Chondrocyte (in vitro differentiated cells): ENCODE measurements around the gene UROC1. TPM values are rescaled to one million over a fixed set of nuclear protein-coding genes. Genes with fewer than 3 reads are reported as not detected.

Source experiments
- DNase-seq: peaks from one replicate; pipeline ENCODE4 v3.0.0; 2021; ENCODE audit warnings: mixed read lengths, low spot score
- H3K27ac Mint-ChIP-seq: one replicate; pipeline ENCODE4 v1.8.0; 2021; ENCODE audit warnings: mild to moderate bottlenecking, moderate library complexity, mixed read lengths; ENCODE audit not compliant: unreplicated experiment
- H3K27me3 Mint-ChIP-seq: 2 replicates; pipeline ENCODE4 v1.8.0; 2021; ENCODE audit warnings: low read depth, mixed read lengths
- H3K36me3 Mint-ChIP-seq: 2 replicates; pipeline ENCODE4 v1.8.0; 2021; ENCODE audit warnings: low read depth, mixed read lengths
- H3K4me1 Mint-ChIP-seq: 2 replicates; pipeline ENCODE4 v1.8.0; 2021; ENCODE audit warnings: low read depth, mild to moderate bottlenecking, mixed read lengths
- H3K4me3 Mint-ChIP-seq: one replicate; pipeline ENCODE4 v1.8.0; 2021; ENCODE audit warnings: mild to moderate bottlenecking, moderate library complexity, mixed read lengths; ENCODE audit not compliant: unreplicated experiment
- H3K9me3 Mint-ChIP-seq: 2 replicates; pipeline ENCODE4 v1.8.0; 2021; ENCODE audit warnings: low read depth, mixed read lengths
- total RNA-seq: library from RNA; stranded (reverse); gene quantifications from 3 replicates; pipeline ENCODE4 v1.2.1, GENCODE V29; 2021
- TF ChIP-seq, protein P1 (sequence below): fragments of 200-600 bp; sonication (generic); IDR thresholded peaks from 2 replicates; pipeline ENCODE4 v1.5.0; 2021; ENCODE audit warnings: antibody characterized with exemption, mild to moderate bottlenecking, moderate library complexity

The UROC1 gene
- total RNA-seq, 1 donor from 2014 or later, result not detected

DNA sequence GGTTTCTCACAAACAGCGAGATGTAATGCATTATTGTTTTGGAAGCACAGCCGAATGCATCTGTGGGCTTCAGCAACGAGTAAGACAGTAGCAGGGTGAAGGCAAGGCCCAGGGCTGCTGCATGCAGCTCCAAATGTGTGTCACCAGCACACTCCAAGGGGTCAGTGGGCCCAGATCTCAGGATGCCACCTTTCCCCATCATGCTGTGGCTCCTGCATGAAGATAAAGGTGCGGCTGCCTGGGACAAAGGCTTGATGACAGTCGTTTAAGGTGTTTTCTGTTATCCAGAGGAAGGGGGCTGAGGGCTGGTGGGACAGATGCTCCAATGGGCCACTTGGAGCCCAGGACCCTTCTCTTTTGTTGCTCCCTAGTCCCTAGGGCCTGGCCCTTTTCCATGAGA, 28.0 kb upstream of the UROC1 start:
- Mint-ChIP-seq H3K4me3 (no peak overlapping the region), H3K9me3 (no peaks in the 10 kb centered on the region), H3K4me1 (peaks cover 5% of the 10 kb centered on the region), H3K36me3 (no peaks in the 10 kb centered on the region), H3K27ac (no peak overlapping the region), H3K27me3 (peaks cover 17% of the 10 kb centered on the region)
- no peak for DNase-seq
- TF ChIP-seq, protein P1, sequence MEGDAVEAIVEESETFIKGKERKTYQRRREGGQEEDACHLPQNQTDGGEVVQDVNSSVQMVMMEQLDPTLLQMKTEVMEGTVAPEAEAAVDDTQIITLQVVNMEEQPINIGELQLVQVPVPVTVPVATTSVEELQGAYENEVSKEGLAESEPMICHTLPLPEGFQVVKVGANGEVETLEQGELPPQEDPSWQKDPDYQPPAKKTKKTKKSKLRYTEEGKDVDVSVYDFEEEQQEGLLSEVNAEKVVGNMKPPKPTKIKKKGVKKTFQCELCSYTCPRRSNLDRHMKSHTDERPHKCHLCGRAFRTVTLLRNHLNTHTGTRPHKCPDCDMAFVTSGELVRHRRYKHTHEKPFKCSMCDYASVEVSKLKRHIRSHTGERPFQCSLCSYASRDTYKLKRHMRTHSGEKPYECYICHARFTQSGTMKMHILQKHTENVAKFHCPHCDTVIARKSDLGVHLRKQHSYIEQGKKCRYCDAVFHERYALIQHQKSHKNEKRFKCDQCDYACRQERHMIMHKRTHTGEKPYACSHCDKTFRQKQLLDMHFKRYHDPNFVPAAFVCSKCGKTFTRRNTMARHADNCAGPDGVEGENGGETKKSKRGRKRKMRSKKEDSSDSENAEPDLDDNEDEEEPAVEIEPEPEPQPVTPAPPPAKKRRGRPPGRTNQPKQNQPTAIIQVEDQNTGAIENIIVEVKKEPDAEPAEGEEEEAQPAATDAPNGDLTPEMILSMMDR, result no peak

DNA sequence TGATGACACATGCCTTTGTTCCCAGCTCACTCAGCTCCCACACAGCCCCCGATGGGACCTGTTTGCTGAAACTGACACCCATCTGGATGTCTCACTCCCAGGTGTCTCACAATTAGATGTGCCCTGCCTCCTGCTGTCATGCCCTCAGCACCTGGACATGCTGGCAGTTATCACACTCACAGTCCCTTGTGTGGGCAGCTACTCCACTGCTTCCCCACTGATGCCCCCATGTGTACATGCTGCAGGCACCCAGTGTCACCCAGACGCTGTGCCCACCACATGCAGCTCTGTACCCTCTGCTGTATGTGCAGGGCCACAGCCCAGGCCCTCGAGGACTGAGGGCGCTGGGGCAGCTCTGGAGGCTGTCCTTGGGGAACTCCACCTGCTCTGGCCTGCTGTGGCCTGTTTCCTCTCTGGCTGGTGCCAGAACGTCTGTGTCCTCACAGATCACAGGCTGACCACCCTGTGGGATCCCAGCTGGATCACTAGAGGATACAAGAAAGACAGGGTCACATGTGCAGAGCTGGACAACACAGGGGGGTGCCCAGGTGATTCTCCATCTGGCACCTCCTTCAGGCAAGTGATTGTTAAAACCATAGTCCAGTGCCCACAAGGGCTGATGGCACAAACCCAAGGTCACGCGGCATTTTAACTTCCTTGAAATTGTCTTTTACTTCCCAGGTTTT, 27.2 kb upstream of the UROC1 start:
- peaks cover 17% of the 10 kb centered on the region for H3K27me3 Mint-ChIP-seq
- TF ChIP-seq, protein P1, result no peak
- no peak overlapping the region for H3K27ac Mint-ChIP-seq
- no peaks in the 10 kb centered on the region for H3K36me3 Mint-ChIP-seq
- no peak overlapping the region for H3K4me3 Mint-ChIP-seq
- H3K4me1 Mint-ChIP-seq, result peaks cover 13% of the 10 kb centered on the region
- no peaks in the 10 kb centered on the region for H3K9me3 Mint-ChIP-seq
- peak; percentile 62 for DNase-seq

DNA sequence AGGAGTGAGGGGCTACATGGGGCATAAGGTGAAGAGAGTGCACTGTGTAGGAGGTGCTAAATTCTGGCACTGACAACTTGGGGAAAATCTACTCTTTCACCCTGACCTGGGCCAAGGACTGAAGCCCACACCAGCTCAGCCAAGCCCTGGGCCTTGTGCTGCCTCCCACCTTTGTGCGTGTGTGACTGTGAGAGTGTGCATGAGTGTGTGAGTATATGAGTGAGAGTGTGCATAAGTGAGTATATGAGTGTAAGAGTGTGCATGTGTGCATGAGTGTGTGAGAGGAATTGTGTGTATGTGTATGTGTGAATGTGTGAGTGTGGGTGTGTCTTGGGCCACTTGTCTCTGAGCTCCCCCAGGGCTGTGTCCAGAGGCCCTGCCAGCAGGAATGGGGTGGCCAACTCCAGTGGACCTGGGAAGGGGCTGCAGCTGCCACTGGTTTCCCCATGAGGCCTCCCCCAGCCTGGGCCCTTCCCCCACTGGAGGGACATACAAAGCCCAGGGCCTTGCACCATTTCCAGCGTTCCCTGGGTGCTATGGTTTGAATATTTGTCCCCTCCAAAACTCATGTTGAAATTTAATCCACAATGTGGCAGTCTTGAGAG, 26.0 kb upstream of the UROC1 start:
- H3K9me3 Mint-ChIP-seq, result no peaks in the 10 kb centered on the region

DNA sequence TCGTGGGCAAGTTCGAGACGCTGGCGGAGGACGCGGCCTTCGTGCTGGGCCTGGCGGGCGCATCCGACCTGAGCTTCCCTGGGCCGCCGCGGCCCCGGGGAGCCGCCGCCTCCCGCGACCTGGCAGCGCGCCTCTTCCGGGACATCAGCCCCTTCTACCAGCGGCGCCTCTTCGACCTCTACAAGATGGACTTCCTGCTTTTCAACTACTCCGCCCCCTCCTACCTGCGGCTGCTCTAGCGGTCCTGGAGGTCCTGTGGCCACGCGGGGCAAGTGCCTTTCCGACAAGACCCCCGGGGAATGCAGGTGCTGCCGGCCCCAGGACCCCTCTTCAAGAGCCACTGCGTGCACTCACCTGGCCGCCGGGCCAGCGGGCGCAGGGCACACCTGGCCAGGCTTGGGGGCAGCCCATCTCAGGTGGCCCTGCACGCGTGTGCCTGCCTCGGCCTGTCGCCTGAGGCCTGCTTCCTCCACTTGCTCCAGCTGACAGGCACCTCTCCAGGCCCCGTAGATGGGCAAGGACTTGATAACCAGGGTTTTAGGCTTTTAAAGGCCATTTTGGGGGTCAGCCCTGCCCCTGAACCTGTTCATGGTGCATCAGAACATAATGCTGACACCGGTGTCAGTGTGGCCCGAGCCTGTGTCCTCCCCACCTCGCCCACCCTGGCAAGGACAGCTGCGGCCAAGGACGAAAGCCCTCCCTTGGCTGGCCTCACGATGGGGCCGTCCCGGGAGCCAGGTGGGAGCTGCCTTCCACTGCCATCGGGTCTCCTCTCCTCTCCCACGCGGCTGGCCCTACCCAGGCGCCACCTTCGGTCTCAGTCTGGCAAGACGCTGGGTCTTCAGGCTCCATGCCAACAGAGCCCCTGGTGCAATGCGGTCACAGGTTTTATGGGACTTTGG, 25.0 kb upstream of the UROC1 start:
- H3K27me3 Mint-ChIP-seq, result peaks cover 10% of the 10 kb centered on the region
- TF ChIP-seq, protein P1, result no peak
- no peaks in the 10 kb centered on the region for H3K9me3 Mint-ChIP-seq
- no peaks in the 10 kb centered on the region for H3K36me3 Mint-ChIP-seq
- peak; percentile 83 for DNase-seq
- H3K4me1 Mint-ChIP-seq, result peaks cover 13% of the 10 kb centered on the region
- H3K27ac Mint-ChIP-seq, result no peak overlapping the region
- H3K4me3 Mint-ChIP-seq, result no peak overlapping the region

More for the DNA sequence above, 26.0 kb upstream of the UROC1 start:
- Mint-ChIP-seq H3K27me3 (peaks cover 12% of the 10 kb centered on the region), H3K4me3 (no peak overlapping the region), H3K4me1 (peaks cover 13% of the 10 kb centered on the region), H3K27ac (no peak overlapping the region), H3K36me3 (no peaks in the 10 kb centered on the region)
- peak; percentile 73 for DNase-seq
- TF ChIP-seq, protein P1, result no peak
